ENCODE measurements around the gene OPTN.

OPTN gene

DNA sequence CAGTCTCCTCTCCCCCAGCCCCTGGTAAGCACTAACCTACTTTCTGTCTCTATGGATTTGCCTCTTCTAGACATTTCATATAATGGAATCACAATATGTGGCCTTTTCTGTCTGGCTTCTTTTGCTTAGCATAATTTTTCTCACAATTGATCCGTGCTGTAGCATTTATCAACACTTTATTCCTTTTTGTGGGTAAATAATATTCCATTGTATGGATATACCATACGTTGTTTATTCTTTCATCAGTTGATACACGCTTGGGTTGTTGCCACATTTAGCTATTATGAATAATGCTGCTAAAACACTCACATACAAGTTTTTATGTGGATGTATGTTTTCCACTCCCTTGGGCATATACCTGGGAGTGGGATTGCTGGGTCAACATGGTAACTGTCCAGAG is 87.2 kb downstream of the OPTN start:
- DNase-seq, result no peak
